HG02981 (cell line): ENCODE results near the gene POLR1C.
"Not testable (repeated sequence)": the region's sequence is repeated elsewhere in the genome, so short reads cannot be mapped to it uniquely, and the experiment has no call there.

Experiments
- ATAC-seq: cut with Tn5 transposase; IDR thresholded peaks from one replicate; pipeline ENCODE4 v1.9.1; 2021; ENCODE audit warnings: mild to moderate bottlenecking, moderate library complexity; ENCODE audit not compliant: unreplicated experiment

POLR1C gene

GRCh38 chr6:43557620-43558019 is 40.7 kb downstream of the POLR1C start:
- not testable (repeated sequence) for ATAC-seq

DNA sequence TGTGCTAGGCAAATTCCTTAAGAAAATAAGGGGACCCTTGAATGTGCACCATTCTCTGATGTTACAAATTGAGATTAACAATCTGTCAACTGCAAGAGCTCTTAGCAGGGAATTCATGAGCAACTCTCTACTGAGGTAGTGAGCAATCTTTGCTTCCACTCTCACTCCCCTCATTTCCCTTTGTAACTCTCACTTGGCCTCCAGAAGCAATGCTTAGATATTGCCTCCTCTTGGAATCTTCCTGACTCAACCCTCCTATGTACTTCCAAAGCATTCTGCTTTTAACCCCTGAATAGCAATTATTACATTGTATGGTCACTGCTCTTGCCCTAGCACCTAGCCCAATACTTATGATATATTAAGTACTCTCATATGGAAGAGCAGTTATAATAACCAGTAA is 42.4 kb downstream of the POLR1C start:
- ATAC-seq, result no peak

DNA sequence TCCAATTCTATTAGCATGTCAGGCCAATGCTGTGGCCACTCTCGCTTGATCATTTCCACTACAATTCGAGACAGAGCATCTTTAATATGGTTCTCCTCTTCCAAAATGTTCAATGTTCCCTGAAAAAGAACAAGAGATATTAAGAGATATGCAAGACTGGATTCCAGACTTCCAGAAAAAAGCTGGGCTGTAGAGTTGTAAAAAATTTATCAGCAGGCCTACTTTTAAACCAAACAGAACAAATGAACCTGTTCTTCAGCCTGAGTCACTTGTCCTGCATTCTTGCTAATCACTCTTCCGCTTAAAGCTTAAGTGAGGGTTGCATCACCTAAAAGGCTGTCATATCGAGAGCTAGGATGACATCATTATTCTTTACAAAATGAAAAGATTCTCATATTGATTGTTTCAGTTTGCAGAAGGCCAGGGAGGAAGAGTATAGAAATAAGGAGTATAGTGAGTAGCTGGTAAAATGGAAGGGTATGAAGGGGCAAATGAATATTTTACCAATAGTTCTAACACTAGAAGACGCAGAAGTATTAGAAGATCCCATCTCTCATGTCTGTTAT is 54.1 kb downstream of the POLR1C start:
- no peak for ATAC-seq
